ENCODE results near the gene CTDP1.

DNA sequence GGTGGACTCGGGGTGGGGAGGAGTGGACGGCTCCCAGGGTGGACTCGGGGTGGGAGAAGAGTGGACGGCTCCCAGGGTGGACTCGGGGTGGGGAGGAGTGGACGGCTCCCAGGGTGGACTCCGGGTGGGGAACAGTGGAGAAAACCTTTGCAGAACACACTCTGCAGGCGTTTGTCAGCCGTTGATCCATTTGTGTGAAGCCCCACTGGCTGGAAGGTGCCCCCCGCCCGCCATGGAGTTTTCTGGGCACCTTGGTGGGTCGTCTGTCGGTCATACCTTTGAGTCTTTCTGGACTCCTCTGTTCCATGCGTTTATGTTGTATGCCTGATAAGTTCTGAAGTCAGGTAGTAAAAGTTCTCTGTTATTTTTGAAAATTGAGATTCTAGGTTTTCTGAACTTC lies 12.5 kb downstream of the CTDP1 start:
- TF ChIP-seq POLR2A (IDR thresholded peaks at IDR 0.05; ENCODE audit: low read length) = no peak
- TF ChIP-seq GATA1 (IDR thresholded peaks at IDR 0.05; ENCODE audit: low read depth, low read length) = no peak
